ENCODE measurements around the gene AFG3L2.
"Not testable (repeated sequence)": the region's sequence is repeated elsewhere in the genome, so short reads cannot be mapped to it uniquely, and the experiment has no call there.

The AFG3L2 gene

DNA sequence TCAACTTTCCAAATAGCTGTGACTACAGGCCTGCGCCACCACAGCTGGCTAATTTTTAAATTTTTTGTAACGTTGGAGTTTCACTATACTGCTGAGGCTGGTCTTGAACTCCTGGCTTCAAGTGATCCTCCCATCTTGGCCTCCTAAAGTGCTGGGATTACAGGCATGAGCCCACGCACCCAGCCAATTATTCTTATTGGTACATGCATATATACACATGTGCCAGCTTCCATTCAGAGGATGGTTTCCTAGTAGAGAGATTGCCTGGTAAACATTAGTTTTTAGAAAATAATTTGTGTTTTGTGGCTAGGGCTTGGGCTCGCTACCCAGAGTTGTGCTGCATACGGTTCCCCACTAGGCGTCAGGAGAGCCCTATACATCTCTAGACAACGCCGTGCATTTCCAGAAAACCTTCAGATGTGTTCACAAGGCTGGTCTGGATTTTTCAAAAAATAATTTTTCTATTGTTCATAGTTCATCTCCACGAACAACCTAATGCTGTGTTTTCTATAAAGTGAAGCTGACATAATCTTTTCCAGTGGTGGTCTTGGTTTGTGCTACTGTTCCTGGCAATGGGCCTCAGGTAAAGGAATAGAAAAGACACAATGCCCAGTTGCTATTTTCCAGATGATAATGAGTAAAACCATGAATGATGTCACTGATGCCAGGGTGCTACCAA, 14.6 kb upstream of the AFG3L2 start:
- peak; percentile 55 for DNase-seq (ENCODE audit: low read depth)
- in situ Hi-C loops (cut with HindIII; ENCODE audit: low sequenced_read_pairs): no loop called here
- H3K4me3 ChIP-seq (ENCODE audit: low read depth, low read length): no peak overlapping the region
- TF ChIP-seq CTCF (IDR thresholded peaks at IDR 0.05; ENCODE audit: low read depth, low read length, missing control alignments): peak; percentile 96

DNA sequence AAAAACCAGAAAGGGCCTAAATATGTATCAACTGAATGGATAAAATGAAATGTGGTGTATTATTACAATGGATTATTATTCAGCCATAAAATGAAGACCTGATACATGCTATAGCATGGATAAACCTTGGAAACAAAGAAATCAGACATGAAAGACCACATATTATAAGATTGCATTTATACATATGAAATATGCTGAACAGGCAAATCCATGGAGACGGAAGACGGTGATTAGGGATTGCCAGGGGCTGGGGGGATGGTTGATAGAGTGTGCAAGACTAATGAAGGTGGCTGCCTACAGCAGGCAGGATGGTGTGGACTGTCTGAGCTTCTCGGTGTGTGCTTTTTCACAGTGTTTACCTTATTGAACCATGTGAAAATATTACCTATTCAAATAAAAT, 11.4 kb upstream of the AFG3L2 start:
- no peak overlapping the region for H3K4me3 ChIP-seq (ENCODE audit: low read depth, low read length)
- DNase-seq (ENCODE audit: low read depth): no peak
- in situ Hi-C loops (cut with HindIII; ENCODE audit: low sequenced_read_pairs): no loop called here
- no peak for TF ChIP-seq CTCF (IDR thresholded peaks at IDR 0.05; ENCODE audit: low read depth, low read length, missing control alignments)

GRCh38 chr18:12384261-12384660, 7.2 kb upstream of the AFG3L2 start:
- no peak overlapping the region for H3K4me3 ChIP-seq (ENCODE audit: low read depth, low read length)
- DNase-seq (ENCODE audit: low read depth): no peak
- in situ Hi-C loops (cut with HindIII; ENCODE audit: low sequenced_read_pairs): no loop called here
- TF ChIP-seq CTCF (IDR thresholded peaks at IDR 0.05; ENCODE audit: low read depth, low read length, missing control alignments): no peak

DNA sequence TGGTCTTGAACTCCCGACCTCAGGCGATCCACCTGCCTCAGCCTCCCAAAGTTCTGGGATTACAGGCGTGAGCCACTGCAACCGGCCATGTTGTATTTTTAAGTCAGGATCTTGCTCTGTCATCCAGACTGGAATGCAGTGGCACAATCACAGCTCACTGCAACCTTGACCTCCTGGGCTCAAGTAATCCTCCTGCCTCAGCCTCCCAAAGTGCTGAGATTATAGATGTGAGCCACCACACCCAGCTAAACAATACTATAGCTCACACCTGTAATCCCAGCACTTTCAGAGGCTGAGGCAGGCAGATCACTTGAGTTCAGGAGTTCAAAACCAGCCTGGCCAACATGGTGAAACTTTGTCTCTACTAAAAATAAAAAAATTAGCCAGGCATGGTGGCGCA, 6.7 kb upstream of the AFG3L2 start:
- DNase-seq (ENCODE audit: low read depth); H3K4me3 ChIP-seq (ENCODE audit: low read depth, low read length); in situ Hi-C loops (cut with HindIII; ENCODE audit: low sequenced_read_pairs): not testable (repeated sequence)

- not testable (repeated sequence) for H3K4me3 ChIP-seq (ENCODE audit: low read depth, low read length)
Observed at GRCh38 chr18:12382221-12382814, 5.3 kb upstream of the AFG3L2 start.

DNA sequence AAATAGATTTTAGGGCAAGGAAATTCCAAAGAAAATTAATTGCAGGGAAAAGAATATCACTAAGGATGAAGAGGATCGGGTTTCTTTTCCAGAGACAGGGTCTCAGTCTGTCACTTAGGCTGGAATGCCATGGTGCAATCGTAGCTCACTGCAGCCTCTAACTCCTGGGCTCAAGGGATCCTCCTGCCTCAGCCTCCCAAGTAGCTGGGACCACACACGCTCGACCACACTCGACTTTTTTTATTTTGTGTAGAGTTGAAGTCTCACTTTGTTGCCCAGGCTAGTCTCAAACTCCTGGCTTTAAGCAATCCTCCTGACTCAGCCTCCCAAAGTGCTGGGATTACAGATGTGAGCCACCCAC, 1.2 kb upstream of the AFG3L2 start:
- DNase-seq (ENCODE audit: low read depth); in situ Hi-C loops (cut with HindIII; ENCODE audit: low sequenced_read_pairs): not testable (repeated sequence)
- H3K4me3 ChIP-seq (ENCODE audit: low read depth, low read length): peak overlapping the region; percentile 57

More at GRCh38 chr18:12382221-12382814, 5.3 kb upstream of the AFG3L2 start:
- in situ Hi-C loops (cut with HindIII; ENCODE audit: low sequenced_read_pairs); DNase-seq (ENCODE audit: low read depth): not testable (repeated sequence)

GRCh38 chr18:12377556-12378197, 650 bp upstream of the AFG3L2 start:
- peak overlapping the region; percentile 57 for H3K4me3 ChIP-seq (ENCODE audit: low read depth, low read length)
- peak; percentile 27 for TF ChIP-seq CTCF (IDR thresholded peaks at IDR 0.05; ENCODE audit: low read depth, low read length, missing control alignments)
- in situ Hi-C loops (cut with HindIII; ENCODE audit: low sequenced_read_pairs): no loop called here
- no peak for DNase-seq (ENCODE audit: low read depth)

GRCh38 chr18:12376034-12376753, 833 bp downstream of the AFG3L2 start:
- DNase-seq (ENCODE audit: low read depth): no peak
- TF ChIP-seq CTCF (IDR thresholded peaks at IDR 0.05; ENCODE audit: low read depth, low read length, missing control alignments): no peak
- in situ Hi-C loops (cut with HindIII; ENCODE audit: low sequenced_read_pairs): no loop called here
- H3K4me3 ChIP-seq (ENCODE audit: low read depth, low read length): peak overlapping the region; percentile 86
